ENCODE data around the gene LPAR1.
"Not testable (repeated sequence)": the region's sequence is repeated elsewhere in the genome, so short reads cannot be mapped to it uniquely, and the experiment has no call there.

Gene LPAR1

GRCh38 chr9:110880189-110880588 is 158.1 kb downstream of the LPAR1 start:
- H3K4me1 Mint-ChIP-seq = no peaks in the 10 kb centered on the region
- no peak overlapping the region for H3K27ac Mint-ChIP-seq
- no peak for ATAC-seq
- DNase-seq (ENCODE audit: low spot score in 2 of 2) = no peak
- no peaks in the 10 kb centered on the region for H3K36me3 Mint-ChIP-seq
- no peak overlapping the region for H3K4me3 Mint-ChIP-seq
- H3K9me3 Mint-ChIP-seq = peaks cover 3% of the 10 kb centered on the region

DNA sequence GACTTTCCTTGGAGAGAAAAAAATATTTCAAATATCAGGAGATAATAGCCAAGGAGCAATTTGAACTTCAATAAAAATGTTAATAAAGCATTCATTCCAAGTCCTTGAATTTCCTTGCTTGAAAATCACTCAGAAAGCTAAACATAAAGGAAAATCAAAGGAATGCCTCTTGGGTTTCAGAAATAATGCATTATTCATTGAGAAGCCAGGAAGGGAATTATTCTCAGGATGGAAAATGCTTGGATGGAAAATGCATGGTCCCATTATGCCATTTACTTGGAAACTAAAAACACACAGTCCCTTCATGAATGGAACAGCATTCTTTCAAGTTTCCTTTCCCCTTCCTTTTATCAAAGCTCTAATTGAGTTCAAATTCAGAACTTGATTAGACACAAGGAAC is 160.9 kb downstream of the LPAR1 start:
- DNase-seq (ENCODE audit: low spot score in 2 of 2) (no peak), ATAC-seq (no peak)
- Mint-ChIP-seq H3K9me3 (no peaks in the 10 kb centered on the region), H3K4me1 (no peaks in the 10 kb centered on the region), H3K27ac (no peak overlapping the region), H3K4me3 (no peak overlapping the region), H3K36me3 (no peaks in the 10 kb centered on the region)

- DNase-seq (ENCODE audit: low spot score in 2 of 2) = no peak
- no peak for ATAC-seq
- H3K36me3 Mint-ChIP-seq = no peaks in the 10 kb centered on the region
- no peak overlapping the region for H3K4me3 Mint-ChIP-seq
- no peak overlapping the region for H3K27ac Mint-ChIP-seq
- H3K9me3 Mint-ChIP-seq = no peaks in the 10 kb centered on the region
- H3K4me1 Mint-ChIP-seq = no peaks in the 10 kb centered on the region
These were observed 161.3 kb downstream of the LPAR1 start for GRCh38 chr9:110876929-110877328.

DNA sequence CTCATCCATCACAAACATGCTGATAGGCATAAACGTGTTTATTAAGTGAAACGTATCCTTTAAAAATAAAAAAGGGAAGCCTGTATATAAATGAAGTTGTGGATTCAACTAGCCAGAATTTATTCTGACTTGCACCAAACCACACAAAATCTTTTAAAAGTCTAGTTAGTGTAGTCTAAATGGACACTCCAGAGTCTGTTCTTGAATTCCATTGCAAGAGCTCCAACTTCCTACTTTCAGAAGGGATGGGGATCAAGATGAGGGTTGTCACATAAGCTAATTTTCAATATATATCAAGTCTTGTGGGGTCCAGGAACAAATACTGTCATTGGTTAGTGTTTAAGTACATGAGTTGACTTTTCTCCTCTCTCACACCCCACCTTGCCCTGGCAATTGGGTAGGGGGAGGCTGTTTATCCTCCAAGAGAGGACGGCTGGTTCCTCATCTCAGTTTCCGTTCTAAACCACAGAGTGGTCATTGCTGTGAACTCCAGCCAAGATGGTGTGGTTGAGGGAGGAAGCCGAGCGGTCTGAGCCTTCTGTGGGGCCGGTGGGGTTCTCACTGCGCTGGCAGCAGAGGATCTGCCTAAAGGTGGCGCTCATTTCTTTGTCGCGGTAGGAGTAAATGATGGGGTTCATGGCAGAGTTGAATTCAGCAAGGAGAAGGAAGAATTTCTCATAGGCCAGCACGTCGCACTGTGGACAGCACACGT is 163.2 kb downstream of the LPAR1 start:
- Mint-ChIP-seq H3K4me3 (no peak overlapping the region), H3K9me3 (no peaks in the 10 kb centered on the region), H3K4me1 (no peaks in the 10 kb centered on the region), H3K27ac (no peak overlapping the region), H3K36me3 (no peaks in the 10 kb centered on the region)
- ATAC-seq (no peak), DNase-seq (ENCODE audit: low spot score in 2 of 2) (no peak)

- DNase-seq (ENCODE audit: low spot score in 2 of 2) (no peak), ATAC-seq (no peak)
- Mint-ChIP-seq H3K9me3 (peaks cover 6% of the 10 kb centered on the region), H3K36me3 (no peaks in the 10 kb centered on the region), H3K27ac (no peak overlapping the region), H3K4me1 (no peaks in the 10 kb centered on the region), H3K4me3 (no peak overlapping the region)
These were observed 165.3 kb downstream of the LPAR1 start for GRCh38 chr9:110872920-110873319.

- H3K27ac Mint-ChIP-seq = no peak overlapping the region
- DNase-seq (ENCODE audit: low spot score in 2 of 2) (no peak), ATAC-seq (no peak)
- peaks cover 8% of the 10 kb centered on the region for H3K9me3 Mint-ChIP-seq
- H3K4me3 Mint-ChIP-seq = no peak overlapping the region
- H3K4me1 Mint-ChIP-seq = no peaks in the 10 kb centered on the region
- H3K36me3 Mint-ChIP-seq = no peaks in the 10 kb centered on the region
These were observed 166.5 kb downstream of the LPAR1 start for GRCh38 chr9:110871736-110872135.

- H3K27ac Mint-ChIP-seq = no peak overlapping the region
- H3K36me3 Mint-ChIP-seq = no peaks in the 10 kb centered on the region
- ATAC-seq = no peak
- no peaks in the 10 kb centered on the region for H3K4me1 Mint-ChIP-seq
- no peak overlapping the region for H3K4me3 Mint-ChIP-seq
- H3K9me3 Mint-ChIP-seq = peaks cover 11% of the 10 kb centered on the region
- DNase-seq (ENCODE audit: low spot score in 2 of 2) = no peak
These were observed 168.3 kb downstream of the LPAR1 start for GRCh38 chr9:110869931-110870330.

DNA sequence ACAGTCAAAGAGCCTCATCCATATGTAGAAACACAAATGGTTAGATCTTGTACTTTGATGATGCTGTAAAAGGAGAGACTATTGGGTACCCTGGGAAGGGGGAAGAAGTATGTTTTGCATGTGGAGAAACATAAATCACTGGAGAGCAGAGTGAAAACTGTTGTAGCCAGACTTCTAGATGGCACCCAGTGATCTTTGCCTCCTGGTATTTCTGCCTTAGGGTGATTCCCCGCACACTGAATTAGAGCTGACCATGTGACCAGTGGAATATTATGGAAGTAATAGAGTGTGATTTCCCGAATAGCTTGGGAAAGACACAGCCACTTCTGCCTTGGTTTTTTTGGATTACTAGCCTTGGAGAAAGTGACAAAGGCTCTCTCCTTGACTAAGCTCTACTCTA is 174.3 kb downstream of the LPAR1 start:
- Mint-ChIP-seq H3K36me3 (no peaks in the 10 kb centered on the region), H3K9me3 (peaks cover 23% of the 10 kb centered on the region), H3K27ac (no peak overlapping the region), H3K4me1 (no peaks in the 10 kb centered on the region), H3K4me3 (no peak overlapping the region)
- DNase-seq (ENCODE audit: low spot score in 2 of 2) = no peak
- ATAC-seq = no peak

- H3K9me3 Mint-ChIP-seq = peaks cover 21% of the 10 kb centered on the region
- H3K27ac Mint-ChIP-seq; DNase-seq (ENCODE audit: low spot score in 2 of 2); H3K4me3 Mint-ChIP-seq; H3K36me3 Mint-ChIP-seq; H3K4me1 Mint-ChIP-seq; ATAC-seq: not testable (repeated sequence)
These were observed 176.7 kb downstream of the LPAR1 start for GRCh38 chr9:110861370-110862110.

- peaks cover 24% of the 10 kb centered on the region for H3K9me3 Mint-ChIP-seq
- H3K36me3 Mint-ChIP-seq = no peaks in the 10 kb centered on the region
- no peak overlapping the region for H3K4me3 Mint-ChIP-seq
- H3K27ac Mint-ChIP-seq = no peak overlapping the region
- no peak for DNase-seq (ENCODE audit: low spot score in 2 of 2)
- H3K4me1 Mint-ChIP-seq = no peaks in the 10 kb centered on the region
- no peak for ATAC-seq
These were observed 181.5 kb downstream of the LPAR1 start for GRCh38 chr9:110856772-110857171.

DNA sequence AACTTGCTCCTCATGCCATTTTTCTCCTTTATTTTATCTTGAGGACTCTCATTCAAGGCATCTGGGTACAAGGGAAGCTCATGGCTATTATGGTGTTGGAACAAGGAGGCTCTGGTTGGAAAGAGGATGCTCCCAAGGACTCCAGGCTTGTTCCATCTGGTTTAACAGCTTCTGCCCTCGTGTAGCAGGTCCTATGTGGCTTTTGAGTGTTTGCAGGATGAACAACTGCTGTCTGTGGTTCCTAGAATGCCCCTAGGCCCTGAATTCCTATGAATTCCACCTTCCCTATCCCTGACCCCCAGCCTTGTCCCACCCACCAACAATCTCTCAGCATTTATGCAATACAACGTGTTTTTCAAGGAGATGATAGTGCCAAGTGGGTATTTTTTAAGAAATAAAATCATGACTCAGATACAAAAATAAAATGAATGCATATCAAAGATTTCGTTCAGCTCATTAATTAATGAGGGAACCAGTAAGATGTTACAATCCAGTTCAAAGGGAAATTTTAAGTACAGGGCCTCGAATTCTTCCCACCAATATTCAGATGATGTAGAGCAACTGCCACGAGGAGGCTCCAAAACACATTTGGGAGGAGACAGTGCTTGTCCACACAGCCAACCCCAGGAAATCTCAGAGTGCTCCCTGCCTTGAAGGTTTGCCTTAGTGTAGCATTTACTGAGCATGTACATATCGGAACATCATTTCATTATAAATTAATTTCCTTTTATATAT is 187.7 kb downstream of the LPAR1 start:
- DNase-seq (ENCODE audit: low spot score in 2 of 2) = no peak
- no peak for ATAC-seq

DNA sequence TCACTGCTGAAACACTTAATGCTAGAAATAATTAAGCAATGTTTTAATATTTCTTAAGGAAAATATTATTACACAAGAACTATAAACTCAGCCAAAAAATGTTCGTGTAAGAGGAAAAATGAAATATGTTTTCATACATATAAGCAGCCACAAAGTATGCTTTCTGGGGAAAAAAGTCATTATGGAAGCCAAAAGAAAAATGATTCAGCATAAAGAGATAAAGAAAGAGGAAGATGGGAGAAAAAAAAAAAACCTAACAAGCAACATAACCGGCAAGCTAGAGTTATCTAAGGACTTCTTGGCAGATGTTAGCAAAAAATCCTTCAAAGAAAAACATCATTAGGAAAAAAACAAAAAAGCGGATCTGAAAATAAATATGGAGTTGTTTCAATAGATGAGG is 190.6 kb downstream of the LPAR1 start:
- no peaks in the 10 kb centered on the region for H3K36me3 Mint-ChIP-seq
- no peak for ATAC-seq
- no peaks in the 10 kb centered on the region for H3K4me1 Mint-ChIP-seq
- DNase-seq (ENCODE audit: low spot score in 2 of 2) = no peak
- H3K27ac Mint-ChIP-seq = no peak overlapping the region
- H3K4me3 Mint-ChIP-seq = no peak overlapping the region
- peaks cover 6% of the 10 kb centered on the region for H3K9me3 Mint-ChIP-seq

More for the DNA sequence above, 187.7 kb downstream of the LPAR1 start:
- H3K4me3 Mint-ChIP-seq = no peak overlapping the region
- H3K36me3 Mint-ChIP-seq = no peaks in the 10 kb centered on the region
- H3K27ac Mint-ChIP-seq = no peak overlapping the region
- H3K9me3 Mint-ChIP-seq = peaks cover 4% of the 10 kb centered on the region
- H3K4me1 Mint-ChIP-seq = no peaks in the 10 kb centered on the region

DNA sequence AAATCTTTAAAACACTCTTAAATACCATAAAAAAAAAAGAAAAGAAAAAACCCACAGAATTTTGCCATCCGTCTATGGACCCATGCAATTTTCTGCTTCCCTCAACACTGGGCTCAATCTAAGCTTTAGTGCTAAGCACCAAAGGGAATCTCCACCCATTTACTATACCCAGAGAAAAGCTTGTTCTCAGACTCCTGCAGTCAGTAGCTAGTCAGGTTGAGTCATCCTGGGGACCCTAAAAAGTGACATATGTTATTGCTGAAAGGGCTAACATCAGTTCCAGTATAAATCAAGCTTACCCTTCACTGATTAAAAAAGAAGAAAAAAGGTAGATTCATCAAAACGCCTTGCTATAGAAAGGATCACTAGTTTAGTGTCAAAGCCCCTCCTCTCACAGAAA is 192.1 kb downstream of the LPAR1 start:
- Mint-ChIP-seq H3K9me3 (peaks cover 6% of the 10 kb centered on the region), H3K4me3 (no peak overlapping the region), H3K4me1 (no peaks in the 10 kb centered on the region), H3K36me3 (no peaks in the 10 kb centered on the region), H3K27ac (no peak overlapping the region)
- ATAC-seq = no peak
- no peak for DNase-seq (ENCODE audit: low spot score in 2 of 2)

DNA sequence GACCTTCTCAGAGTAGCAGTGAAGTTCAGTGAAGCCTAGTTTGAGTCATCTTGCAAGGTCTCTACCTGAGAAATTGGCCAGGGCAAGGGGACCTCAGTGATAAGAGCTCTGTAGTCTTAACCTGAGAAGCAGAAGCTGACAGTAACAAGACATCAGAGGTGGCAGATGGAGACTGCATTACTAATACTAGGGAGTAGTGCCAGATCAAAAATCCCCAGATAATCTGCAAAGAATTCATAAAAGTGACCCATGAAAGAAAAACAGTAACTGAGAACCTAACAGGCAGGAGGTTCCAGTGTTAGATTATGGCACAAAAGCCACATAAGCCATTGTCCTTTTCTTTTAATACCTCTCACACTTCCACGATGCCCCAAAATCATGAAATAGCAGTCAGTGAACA is 194.1 kb downstream of the LPAR1 start:
- H3K4me1 Mint-ChIP-seq = no peaks in the 10 kb centered on the region
- H3K4me3 Mint-ChIP-seq = no peak overlapping the region
- no peaks in the 10 kb centered on the region for H3K36me3 Mint-ChIP-seq
- ATAC-seq = no peak
- DNase-seq (ENCODE audit: low spot score in 2 of 2) = no peak
- peaks cover 11% of the 10 kb centered on the region for H3K9me3 Mint-ChIP-seq
- no peak overlapping the region for H3K27ac Mint-ChIP-seq

DNA sequence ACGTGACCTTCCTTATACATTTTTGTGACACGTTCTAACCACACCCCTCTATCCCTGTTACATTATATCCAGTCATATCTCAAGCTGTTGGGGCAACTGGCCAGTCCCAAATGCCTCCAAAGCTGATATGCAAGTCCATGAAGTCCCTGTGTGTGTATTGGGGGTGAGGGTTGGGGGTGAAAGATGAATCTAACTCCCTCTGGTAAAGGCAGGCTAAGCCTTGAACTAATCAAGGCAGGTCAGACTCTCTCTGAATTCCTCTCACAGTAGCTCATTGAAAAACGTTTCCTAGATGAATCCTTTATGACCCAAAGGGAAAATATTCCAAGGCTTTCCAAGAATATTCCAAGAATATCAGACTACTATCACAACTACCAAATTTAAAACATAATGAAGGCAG is 195.3 kb downstream of the LPAR1 start:
- Mint-ChIP-seq H3K9me3 (peaks cover 11% of the 10 kb centered on the region), H3K27ac (no peak overlapping the region), H3K4me1 (no peaks in the 10 kb centered on the region), H3K4me3 (no peak overlapping the region), H3K36me3 (no peaks in the 10 kb centered on the region)
- ATAC-seq = no peak
- no peak for DNase-seq (ENCODE audit: low spot score in 2 of 2)

- Mint-ChIP-seq H3K4me3 (no peak overlapping the region), H3K9me3 (peaks cover 11% of the 10 kb centered on the region), H3K27ac (no peak overlapping the region), H3K36me3 (no peaks in the 10 kb centered on the region), H3K4me1 (no peaks in the 10 kb centered on the region)
- DNase-seq (ENCODE audit: low spot score in 2 of 2) (no peak), ATAC-seq (no peak)
These were observed 196.1 kb downstream of the LPAR1 start for GRCh38 chr9:110842169-110842568.

All from stimulated activated effector memory CD8-positive, alpha-beta T cell treated with anti-CD3 and anti-CD28 coated beads, Interleukin-12 subunit alpha, Interleukin-12 subunit beta, amount 100 ng/mL, for 72 hours (primary cell).